Natural killer cell (primary cell): ENCODE results near the gene TH. TPM values are rescaled to one million over a fixed set of nuclear protein-coding genes. Genes with fewer than 3 reads are reported as not detected.

ENCODE experiments used
- ATAC-seq, 3 donors: fragments of 150-1000 bp in 2 of 3; fragments of 200-7000 bp in 1 of 3; cut with Tn5 transposase; 1 replicate in 1 of 3; 2 replicates in 2 of 3; pipeline ENCODE4 v1.10.0; 2021; ENCODE audit warnings: mild to moderate bottlenecking in 2 of 3, moderate library complexity in 2 of 3
- DNase-seq, 2 donors: peaks; one replicate each; pipeline versions ENCODE4 v3.0.0 to v3.0.0-alpha.2; 2013 to 2021; ENCODE audit warnings: mixed read lengths in 1 of 2
- H3K27ac ChIP-seq: one replicate; pipeline ENCODE4 v1.5.1; 2013; ENCODE audit warnings: mild to moderate bottlenecking, low read length
- H3K27me3 ChIP-seq: one replicate; pipeline ENCODE4 v1.6.1; 2013; ENCODE audit warnings: low read length; ENCODE audit not compliant: control insufficient read depth, insufficient read depth
- H3K36me3 ChIP-seq: one replicate; pipeline ENCODE4 v1.6.1; 2013; ENCODE audit warnings: low read length; ENCODE audit not compliant: control insufficient read depth, insufficient read depth
- H3K4me1 ChIP-seq: one replicate; pipeline ENCODE4 v1.6.1; 2013; ENCODE audit warnings: low read length; ENCODE audit not compliant: control insufficient read depth, insufficient read depth
- H3K4me3 ChIP-seq: one replicate; pipeline ENCODE4 v1.5.1; 2013; ENCODE audit warnings: low read length
- H3K9me3 ChIP-seq: one replicate; pipeline ENCODE4 v1.6.1; 2013; ENCODE audit warnings: low read length; ENCODE audit not compliant: control insufficient read depth, insufficient read depth
- H3K27ac Mint-ChIP-seq, 2 donors: one replicate each; pipeline ENCODE4 v1.8.0; 2022; ENCODE audit warnings: mild to moderate bottlenecking in 2 of 2, mixed read lengths in 2 of 2, moderate library complexity in 1 of 2
- H3K27me3 Mint-ChIP-seq, 2 donors: one replicate each; pipeline ENCODE4 v1.8.0; 2022; ENCODE audit warnings: low read depth in 2 of 2, mixed read lengths in 2 of 2
- H3K36me3 Mint-ChIP-seq: one replicate; pipeline ENCODE4 v1.8.0; 2022; ENCODE audit warnings: mixed read lengths
- H3K4me1 Mint-ChIP-seq, 2 donors: one replicate each; pipeline ENCODE4 v1.8.0; 2022; ENCODE audit warnings: mixed read lengths in 2 of 2
- H3K4me3 Mint-ChIP-seq: one replicate; pipeline ENCODE4 v1.8.0; 2022; ENCODE audit warnings: mild to moderate bottlenecking, moderate library complexity, mixed read lengths
- H3K9me3 Mint-ChIP-seq, 2 donors: one replicate each; pipeline ENCODE4 v1.8.0; 2022; ENCODE audit warnings: mixed read lengths in 2 of 2
- WGBS: methylation state at CpG from one replicate; pipeline ENCODE4 v1.1.7; 2013; ENCODE audit warnings: missing lambda C conversion rate; ENCODE audit not compliant: insufficient coverage; 5-methylcytosine and 5-hydroxymethylcytosine counted together
- intact Hi-C: fragments of 100-400 bp; cut with micrococcal nuclease; formaldehyde crosslinking; loops from one replicate; pipeline ENCODE4 v1.14.2; 2022
- total RNA-seq, 4 donors: library from RNA; stranded (reverse); fragments of 120-200 nt in 1 of 4; gene quantifications; one replicate each; pipeline versions ENCODE4 v1.2.3 to v1.2.4, GENCODE V29; 2013 to 2022
- TF ChIP-seq, protein P1 (sequence below): fragments of 200-600 bp; IDR thresholded peaks from one replicate; pipeline ENCODE4 v1.8.0; 2022; ENCODE audit warnings: antibody characterized with exemption

The TH gene
- total RNA-seq, 3 donors from 2014 or later (not counting 1 experiment from before 2014, with no cell fraction given): not detected

DNA sequence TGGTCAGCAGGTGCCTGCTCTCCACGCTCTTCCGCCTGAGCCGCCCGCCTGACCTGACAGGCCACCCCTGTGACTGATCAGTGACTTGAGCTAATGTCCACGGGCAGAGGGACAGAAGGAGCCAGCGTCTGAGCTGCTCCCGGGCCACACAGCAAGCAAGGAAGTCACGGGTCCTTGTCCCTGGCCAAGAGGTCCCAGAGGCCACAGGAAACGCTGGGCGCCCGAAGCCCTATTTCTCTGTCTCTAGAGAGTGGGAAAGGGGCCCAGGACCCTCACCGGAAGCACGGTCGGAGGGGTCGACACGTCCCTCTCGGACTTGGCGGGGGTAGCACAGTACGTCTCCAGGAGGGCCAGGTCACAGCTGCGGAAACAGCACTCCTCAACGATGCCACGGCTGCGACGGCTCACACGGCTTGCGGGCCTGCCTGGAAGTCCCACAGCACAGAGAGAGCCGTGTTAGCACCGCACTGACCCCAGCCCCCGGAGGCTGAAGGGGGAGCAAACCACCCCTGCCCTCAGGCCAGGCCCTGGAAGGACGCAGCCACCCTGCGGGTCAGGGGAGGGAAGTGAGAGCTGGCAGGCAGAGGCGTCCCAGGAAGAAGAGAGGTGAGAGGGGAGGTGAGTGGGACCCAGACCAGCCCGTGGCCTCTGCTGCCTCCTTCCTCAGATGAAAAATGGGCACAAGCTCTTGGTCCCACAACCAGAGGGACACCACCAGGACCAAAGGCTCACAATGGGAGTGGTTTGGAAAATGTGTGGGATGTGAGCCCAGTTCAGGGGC lies 38.2 kb downstream of the TH start:
- H3K4me3 ChIP-seq: no peak overlapping the region
- Mint-ChIP-seq H3K9me3 (no peaks in the 10 kb centered on the region), H3K4me1 (peaks cover 0 to 9% of the 10 kb centered on the region in 2 donors), H3K27ac (no peak overlapping the region), H3K27me3 (peaks cover 26 to 52% of the 10 kb centered on the region in 2 donors), H3K4me3 (no peak overlapping the region), H3K36me3 (no peaks in the 10 kb centered on the region)
- no peak for ATAC-seq
- H3K27ac ChIP-seq: no peak overlapping the region
- DNase-seq: no peak
- TF ChIP-seq, protein P1, sequence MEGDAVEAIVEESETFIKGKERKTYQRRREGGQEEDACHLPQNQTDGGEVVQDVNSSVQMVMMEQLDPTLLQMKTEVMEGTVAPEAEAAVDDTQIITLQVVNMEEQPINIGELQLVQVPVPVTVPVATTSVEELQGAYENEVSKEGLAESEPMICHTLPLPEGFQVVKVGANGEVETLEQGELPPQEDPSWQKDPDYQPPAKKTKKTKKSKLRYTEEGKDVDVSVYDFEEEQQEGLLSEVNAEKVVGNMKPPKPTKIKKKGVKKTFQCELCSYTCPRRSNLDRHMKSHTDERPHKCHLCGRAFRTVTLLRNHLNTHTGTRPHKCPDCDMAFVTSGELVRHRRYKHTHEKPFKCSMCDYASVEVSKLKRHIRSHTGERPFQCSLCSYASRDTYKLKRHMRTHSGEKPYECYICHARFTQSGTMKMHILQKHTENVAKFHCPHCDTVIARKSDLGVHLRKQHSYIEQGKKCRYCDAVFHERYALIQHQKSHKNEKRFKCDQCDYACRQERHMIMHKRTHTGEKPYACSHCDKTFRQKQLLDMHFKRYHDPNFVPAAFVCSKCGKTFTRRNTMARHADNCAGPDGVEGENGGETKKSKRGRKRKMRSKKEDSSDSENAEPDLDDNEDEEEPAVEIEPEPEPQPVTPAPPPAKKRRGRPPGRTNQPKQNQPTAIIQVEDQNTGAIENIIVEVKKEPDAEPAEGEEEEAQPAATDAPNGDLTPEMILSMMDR: no peak
- H3K27me3 ChIP-seq: peaks cover 11% of the 10 kb centered on the region
- no peaks in the 10 kb centered on the region for H3K9me3 ChIP-seq
- WGBS: 59% methylated on average over 33 of the region's 33 CpGs
- peaks cover 11% of the 10 kb centered on the region for H3K4me1 ChIP-seq
- peaks cover 9% of the 10 kb centered on the region for H3K36me3 ChIP-seq
- intact Hi-C loops: no loop called here

- TF ChIP-seq, protein P1: no peak
- H3K4me1 Mint-ChIP-seq: peaks cover 0 to 6% of the 10 kb centered on the region in 2 donors
- Histone ChIP-seq H3K27ac (no peak overlapping the region), H3K36me3 (peaks cover 9% of the 10 kb centered on the region), H3K4me3 (no peak overlapping the region), H3K9me3 (no peaks in the 10 kb centered on the region), H3K27me3 (peaks cover 10% of the 10 kb centered on the region), H3K4me1 (peaks cover 7% of the 10 kb centered on the region)
- no peak overlapping the region for H3K4me3 Mint-ChIP-seq
- H3K27ac Mint-ChIP-seq: no peak overlapping the region
- H3K9me3 Mint-ChIP-seq: no peaks in the 10 kb centered on the region
- 49% methylated on average over 24 of the region's 24 CpGs for WGBS
- DNase-seq (no peak), ATAC-seq (no peak)
- intact Hi-C loops: no loop called here
- H3K36me3 Mint-ChIP-seq: no peaks in the 10 kb centered on the region
- peaks cover 26 to 48% of the 10 kb centered on the region in 2 donors for H3K27me3 Mint-ChIP-seq
These were observed 38.8 kb downstream of the TH start for GRCh38 chr11:2132874-2133240.

- TF ChIP-seq, protein P1: no peak
- WGBS: 83% methylated on average over 6 of the region's 6 CpGs
- no peak for DNase-seq
These were observed 39.4 kb downstream of the TH start for GRCh38 chr11:2132246-2132645.

More at GRCh38 chr11:2132246-2132645, 39.4 kb downstream of the TH start:
- Histone ChIP-seq H3K4me1 (peaks cover 1% of the 10 kb centered on the region), H3K4me3 (no peak overlapping the region), H3K9me3 (no peaks in the 10 kb centered on the region), H3K27me3 (peaks cover 6% of the 10 kb centered on the region), H3K36me3 (peaks cover 9% of the 10 kb centered on the region), H3K27ac (no peak overlapping the region)
- H3K9me3 Mint-ChIP-seq: no peaks in the 10 kb centered on the region
- intact Hi-C loops: no loop called here
- H3K27me3 Mint-ChIP-seq: peaks cover 26 to 44% of the 10 kb centered on the region in 2 donors
- no peaks in the 10 kb centered on the region for H3K36me3 Mint-ChIP-seq
- H3K27ac Mint-ChIP-seq: no peak overlapping the region
- no peak overlapping the region for H3K4me3 Mint-ChIP-seq
- no peak for ATAC-seq
- H3K4me1 Mint-ChIP-seq: peaks cover 0 to 6% of the 10 kb centered on the region in 2 donors
